OCI-LY7 (cell line): ENCODE data around the gene CGNL1.

ENCODE experiments used
- EZH2phosphoT487 ChIP-seq: fragments of 200-600 bp; sonication (generic); IDR thresholded peaks from 2 replicates; pipeline ENCODE4 v1.6.1; 2018; ENCODE audit warnings: low read depth, borderline replicate concordance, mild to moderate bottlenecking, mixed run types, antibody characterized with exemption, low read length, moderate library complexity, mixed read lengths
- TF ChIP-seq, protein P1 (sequence below): fragments of 200-600 bp; sonication (generic); conservative IDR thresholded peaks from 2 replicates; pipeline ENCODE4 v1.5.1; 2014; ENCODE audit warnings: mild to moderate bottlenecking, antibody characterized with exemption, low read length, moderate library complexity, mixed read lengths

GRCh38 chr15:57567891-57568290, 191.6 kb downstream of the CGNL1 start:
- TF ChIP-seq, protein P1, sequence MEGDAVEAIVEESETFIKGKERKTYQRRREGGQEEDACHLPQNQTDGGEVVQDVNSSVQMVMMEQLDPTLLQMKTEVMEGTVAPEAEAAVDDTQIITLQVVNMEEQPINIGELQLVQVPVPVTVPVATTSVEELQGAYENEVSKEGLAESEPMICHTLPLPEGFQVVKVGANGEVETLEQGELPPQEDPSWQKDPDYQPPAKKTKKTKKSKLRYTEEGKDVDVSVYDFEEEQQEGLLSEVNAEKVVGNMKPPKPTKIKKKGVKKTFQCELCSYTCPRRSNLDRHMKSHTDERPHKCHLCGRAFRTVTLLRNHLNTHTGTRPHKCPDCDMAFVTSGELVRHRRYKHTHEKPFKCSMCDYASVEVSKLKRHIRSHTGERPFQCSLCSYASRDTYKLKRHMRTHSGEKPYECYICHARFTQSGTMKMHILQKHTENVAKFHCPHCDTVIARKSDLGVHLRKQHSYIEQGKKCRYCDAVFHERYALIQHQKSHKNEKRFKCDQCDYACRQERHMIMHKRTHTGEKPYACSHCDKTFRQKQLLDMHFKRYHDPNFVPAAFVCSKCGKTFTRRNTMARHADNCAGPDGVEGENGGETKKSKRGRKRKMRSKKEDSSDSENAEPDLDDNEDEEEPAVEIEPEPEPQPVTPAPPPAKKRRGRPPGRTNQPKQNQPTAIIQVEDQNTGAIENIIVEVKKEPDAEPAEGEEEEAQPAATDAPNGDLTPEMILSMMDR = no peak
- no peak for TF ChIP-seq EZH2phosphoT487
